Hematopoietic multipotent progenitor cell treated with erythropoietin and hydrocortisone succinate and interleukin-3 and kit ligand, for 6 days (in vitro differentiated cells): ENCODE data around the gene AGO1.
"Not testable (repeated sequence)": the region's sequence is repeated elsewhere in the genome, so short reads cannot be mapped to it uniquely, and the experiment has no call there.

Experiments
- DNase-seq: peaks from one replicate; pipeline ENCODE4 v3.0.0-alpha.2; 2015

Gene AGO1

DNA sequence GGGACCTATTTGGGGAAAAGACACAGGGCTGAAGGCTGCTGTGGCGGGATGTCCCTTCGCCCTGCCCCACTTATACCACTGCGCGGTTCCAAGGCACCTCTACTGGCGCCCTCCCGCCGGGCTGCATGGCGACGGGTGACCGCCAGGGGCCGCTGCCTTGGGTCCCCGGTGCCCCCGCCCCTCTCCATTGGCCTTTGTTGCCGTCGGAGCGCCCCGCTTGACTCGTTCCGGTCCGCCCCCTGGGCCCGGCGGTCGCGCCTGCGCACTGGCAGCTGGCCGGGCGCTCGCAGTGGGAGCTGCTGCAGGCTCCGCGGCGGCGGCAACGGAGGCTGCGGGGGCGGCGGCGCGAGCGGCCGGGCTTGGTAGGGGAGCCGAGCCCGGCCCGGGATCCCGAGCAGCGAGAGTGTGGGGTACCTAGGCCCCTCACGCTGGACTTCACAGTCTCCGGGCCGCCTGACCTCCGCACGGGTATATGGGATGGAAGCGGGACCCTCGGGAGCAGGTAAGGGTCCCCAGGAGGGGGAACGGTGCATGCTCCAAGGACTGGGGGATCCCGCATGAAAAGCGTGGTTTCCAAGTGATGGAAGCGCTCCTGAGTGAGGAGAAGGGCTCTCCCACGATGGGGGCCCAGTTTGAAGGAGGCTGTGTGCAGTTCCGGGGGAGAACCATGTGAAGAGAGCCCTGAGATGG is at the start of gene AGO1:
Gene AGO1, plus strand, starts transcription at position 265 of the 690 bp plus-strand sequence. Its CDS starts 213 bp downstream, at position 478.
- DNase-seq: peak; percentile 96

DNA sequence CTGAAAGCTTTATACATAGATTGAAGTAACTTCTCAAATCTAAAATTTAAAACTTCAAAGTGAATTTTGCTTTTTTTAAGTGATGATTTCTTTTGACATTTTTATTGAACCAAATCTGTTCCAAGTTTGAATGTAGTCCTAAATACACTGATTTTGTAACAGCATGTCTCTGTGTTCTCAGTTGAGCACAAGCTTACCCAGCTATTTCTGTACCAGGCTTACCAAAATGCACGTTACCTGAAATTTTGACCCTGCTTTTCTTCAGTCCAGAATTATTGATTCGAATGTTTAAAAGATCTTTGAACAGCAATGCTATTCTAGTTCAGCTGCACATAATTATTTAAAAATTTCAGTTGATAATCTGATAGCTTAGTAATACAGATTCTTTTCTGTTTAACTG is 49.6 kb upstream of the AGO1 start:
- DNase-seq: no peak

DNA sequence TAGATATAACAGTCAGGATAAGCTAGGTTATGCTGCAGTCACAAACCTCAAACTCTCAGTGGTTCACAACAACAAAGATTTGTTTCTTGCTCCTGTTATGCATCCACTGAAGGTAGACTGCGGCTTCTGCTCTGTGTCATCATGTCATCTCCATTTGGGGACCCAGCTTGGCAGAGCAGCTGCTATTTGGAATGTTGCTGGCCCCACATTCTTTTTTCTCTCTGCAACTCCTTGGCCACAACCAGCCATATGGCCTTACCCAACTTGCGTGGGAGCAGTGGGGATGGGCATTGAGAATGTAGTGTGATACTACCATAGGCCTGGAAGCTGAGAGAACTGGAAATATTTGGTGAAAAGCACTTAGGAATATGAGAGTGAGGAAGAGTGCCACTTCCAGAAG is 48.8 kb upstream of the AGO1 start:
- DNase-seq: no peak

DNA sequence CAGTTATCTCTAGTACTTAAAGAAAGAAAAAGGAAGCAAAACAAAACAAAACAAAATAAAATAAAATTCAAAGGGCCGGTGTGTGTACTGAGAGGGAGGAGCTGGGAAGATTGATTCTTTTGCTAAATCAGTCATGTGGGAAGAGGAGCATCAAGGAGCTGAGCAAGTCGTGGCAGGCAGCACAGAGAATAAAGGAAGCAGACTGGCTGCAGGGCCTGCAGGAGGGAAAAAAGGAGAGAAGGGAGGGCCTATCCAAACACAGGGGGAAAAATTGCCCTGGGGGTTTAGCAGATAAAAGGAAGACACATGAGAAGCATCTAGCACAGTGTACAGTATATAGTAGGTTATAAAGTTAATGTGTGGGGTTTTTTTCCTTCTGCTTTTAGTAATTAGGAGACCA is 47.6 kb upstream of the AGO1 start:
- no peak for DNase-seq

DNA sequence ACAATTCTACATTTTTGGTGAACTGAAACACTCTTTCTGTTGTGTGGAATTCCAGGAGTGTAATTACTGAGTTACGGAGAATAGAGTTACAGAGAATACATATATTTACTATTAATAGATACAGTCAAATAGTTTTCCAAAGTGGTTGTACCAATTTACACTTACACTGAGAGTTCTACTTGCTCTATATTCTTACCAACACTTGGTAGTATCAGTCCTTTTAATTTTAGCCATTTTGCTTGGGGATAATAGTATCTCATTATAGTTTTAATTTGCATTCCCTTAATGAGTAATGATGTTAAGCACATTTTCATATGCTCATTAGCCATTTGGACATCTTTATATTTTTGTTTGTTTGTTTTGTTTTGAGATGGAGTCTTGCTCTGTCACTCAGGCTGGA is 46.3 kb upstream of the AGO1 start:
- DNase-seq: no peak

DNA sequence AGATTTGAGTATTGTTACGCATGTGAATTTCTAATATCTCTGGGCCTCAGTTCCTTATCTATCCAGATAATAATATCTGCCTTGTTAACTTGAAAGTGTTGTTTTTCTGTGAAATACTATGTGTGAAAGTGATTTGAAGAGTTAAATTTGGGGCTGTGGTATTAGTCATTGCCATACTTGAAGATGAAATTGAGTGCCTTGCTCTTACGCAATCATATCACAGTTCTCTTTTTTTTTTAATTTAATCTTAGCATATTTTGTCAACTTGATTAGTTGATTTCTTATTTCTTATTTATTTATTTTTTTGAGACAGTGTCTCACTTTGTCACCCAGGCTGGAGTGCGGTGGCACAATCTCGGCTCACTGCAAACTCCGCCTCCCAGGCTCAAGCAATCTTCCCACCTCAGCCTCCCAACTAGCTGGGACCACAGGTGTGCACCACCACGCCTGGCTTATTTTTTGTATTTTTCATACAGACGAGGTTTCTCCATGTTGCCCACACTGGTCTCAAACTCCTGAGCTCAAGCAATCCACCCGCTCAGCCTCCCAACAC is 44.2 kb upstream of the AGO1 start:
- peak; percentile 22 for DNase-seq

DNA sequence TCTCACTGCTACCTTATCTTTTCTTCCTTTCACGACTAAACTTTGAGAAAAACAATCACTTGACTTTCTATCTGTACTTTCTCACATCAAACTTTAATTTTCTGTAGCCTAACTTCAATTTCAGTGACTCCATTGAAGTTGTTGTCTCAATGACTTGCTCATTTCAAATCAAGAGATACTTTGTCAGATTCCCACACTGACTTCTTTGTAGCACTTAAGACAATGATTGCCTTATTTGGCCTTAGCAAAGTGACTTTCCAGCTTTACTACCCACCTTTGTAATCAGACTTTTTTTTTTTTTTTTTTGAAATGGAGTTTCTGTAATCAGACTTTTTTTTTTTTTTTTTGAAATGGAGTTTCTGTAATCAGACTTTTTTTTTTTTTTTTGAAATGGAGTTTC is 38.2 kb upstream of the AGO1 start:
- DNase-seq: no peak

DNA sequence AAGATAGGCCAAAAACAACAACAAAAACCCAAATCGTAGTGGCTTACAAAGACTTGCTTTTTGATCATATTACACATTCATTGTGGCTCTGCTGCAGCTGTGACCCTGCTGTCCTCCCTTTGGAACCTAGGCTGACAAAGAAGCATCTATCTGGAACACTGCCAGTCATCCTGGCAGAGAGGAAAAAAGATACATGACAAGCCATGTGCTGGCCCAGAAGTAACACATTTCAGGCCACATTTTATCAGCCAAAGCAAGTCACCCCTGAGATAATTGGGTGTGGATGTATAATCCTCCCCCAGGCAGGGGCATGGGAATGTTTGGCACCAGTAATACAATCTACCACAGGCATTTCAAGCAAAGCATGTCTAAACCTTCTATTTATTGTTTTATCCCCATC is 37.2 kb upstream of the AGO1 start:
- DNase-seq: peak; percentile 30

DNA sequence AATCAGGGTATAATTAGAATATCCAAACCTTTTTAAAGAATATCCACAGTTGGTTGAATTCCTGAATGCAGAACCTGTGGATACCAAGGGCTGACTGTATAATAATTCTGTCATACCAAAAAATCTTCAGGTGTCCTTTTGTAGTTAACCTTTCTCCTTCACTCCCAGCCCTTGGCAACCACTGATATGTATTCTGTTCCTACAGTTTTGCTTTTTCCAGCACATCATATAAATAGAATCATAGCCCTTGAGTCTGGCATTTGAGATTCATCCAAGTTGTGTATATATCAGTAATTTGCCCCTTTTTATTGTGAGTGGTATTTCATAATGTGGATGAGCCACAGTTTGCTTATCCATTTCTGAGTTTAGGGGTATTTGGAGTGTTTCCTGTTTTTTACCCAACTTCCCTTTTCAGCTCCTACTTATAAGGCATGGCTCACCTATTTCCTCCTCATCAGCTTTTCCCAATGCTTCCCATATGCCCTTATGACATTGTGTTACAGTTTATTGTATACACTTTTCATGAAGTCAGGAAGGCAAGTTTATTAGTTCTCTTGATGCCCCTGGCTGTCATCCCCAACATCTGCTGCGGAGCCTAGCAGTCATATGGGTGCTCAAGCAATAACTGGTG is 35.0 kb upstream of the AGO1 start:
- DNase-seq: no peak

DNA sequence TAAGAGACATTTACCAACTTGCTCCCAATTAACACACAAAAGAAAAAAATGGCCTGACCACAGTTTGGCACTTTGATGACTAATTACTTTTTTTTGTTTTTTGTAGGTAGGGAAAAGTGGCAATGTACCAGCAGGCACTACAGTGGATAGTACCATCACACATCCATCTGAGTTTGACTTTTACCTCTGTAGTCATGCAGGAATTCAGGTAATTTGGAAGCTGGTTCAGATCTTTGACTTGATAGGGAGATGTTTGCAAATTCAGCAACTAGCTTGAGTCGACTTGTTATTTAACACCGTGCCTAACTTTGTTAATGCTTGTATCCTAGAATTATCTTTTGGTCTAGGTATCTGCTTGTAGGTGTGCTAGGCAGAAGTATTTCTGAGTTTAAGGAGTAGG is 33.0 kb upstream of the AGO1 start:
- DNase-seq: no peak

DNA sequence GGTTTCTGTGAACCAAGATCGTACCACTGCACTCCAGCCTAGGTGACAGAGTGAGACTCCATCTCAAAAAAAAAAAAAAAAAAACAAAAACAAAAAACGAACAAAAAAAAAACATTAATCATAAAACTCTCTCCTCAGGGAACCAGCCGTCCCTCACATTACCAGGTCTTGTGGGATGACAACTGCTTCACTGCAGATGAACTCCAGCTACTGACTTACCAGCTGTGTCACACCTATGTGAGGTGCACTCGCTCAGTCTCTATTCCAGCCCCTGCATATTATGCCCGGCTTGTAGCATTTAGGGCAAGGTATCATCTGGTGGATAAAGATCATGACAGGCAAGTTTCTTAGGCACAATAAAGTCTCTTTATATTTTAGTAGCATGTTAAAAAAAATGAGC is 32.3 kb upstream of the AGO1 start:
- no peak for DNase-seq

DNA sequence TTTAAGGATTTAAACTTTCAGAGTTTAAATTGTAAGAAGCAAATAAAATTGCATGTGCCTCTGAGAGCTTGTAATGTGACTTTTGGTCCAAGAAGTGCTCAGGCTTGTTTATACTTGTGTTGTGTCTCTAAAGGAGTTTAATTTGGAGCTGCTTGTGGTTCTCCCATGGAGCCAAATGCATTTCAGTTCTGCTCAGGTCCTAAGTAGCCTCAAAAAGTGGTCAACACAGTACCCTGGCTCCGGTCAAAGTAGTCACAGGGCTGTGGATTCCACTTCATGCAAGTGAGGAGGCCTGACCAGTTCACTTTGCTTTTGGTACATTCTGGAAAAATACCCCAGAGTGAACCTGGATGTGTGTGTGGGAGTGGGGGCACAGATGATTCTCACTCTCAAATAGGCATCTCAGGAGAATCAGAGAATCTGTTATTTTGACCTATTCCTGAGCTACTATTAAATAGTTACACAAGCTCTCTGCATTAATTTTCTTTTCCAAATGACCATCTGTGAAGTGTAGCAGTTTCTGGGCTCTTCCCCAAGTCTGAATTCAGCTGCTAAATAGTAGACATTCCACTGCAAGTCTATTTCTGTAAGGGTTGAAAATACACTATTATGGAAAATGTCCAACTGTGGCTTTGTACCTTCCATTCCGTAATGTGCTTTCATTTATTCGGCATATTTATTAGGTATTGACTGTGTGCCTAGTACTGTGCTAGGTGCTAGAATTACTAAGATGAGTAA is 31.7 kb upstream of the AGO1 start:
- DNase-seq: no peak

DNA sequence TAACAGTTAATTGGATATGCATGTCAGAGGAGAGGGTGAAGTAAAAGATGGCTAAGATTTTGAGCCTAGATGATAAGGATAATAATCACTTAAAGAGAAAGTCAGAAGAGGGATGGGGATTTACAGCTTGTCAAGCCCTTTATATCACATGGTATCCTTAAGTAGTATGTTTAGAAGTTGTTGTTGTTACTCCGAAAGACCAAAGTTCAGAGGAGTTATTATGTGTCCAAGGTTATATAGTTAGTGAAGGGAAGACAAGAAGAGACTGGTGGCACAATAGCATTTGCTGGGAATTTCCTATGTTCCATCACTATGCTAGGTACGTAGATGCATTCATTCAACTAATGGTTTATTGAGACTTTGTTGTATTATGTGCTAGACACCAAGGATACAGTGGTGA is 30.8 kb upstream of the AGO1 start:
- DNase-seq: no peak

DNA sequence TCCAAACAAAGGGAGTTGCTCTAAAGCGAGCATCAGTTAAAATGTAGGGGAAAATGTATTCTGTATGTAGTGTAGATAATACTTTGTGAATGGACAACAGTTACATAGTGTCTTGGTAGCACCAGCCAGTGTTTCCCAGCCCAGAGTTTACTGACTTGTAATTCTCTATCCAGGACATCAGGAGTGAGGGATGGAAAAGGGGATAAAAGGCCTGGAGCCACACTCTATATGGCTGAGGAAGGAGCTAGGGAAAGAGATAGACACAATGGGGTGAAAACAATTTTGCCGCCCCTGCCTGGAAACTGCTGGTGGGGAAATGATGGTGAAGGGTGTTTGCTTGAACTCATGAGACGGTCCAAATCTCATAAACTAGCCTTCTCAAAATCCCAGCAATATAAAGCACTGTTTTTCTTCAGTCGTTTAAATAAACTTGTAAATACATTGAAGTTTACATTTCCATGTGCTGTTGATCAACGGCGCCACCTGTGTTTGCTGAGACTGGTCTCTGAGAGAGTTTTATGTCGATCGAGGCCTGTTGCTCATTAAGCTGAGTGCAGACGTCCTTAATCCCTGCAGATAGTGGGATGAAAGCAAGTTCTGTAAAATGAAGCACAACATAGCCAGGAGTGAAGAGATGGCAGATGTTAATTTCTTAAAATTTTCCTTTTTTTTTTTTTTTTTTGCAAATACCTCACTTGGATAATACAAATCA is 27.9 kb upstream of the AGO1 start:
- peak; percentile 12 for DNase-seq

DNA sequence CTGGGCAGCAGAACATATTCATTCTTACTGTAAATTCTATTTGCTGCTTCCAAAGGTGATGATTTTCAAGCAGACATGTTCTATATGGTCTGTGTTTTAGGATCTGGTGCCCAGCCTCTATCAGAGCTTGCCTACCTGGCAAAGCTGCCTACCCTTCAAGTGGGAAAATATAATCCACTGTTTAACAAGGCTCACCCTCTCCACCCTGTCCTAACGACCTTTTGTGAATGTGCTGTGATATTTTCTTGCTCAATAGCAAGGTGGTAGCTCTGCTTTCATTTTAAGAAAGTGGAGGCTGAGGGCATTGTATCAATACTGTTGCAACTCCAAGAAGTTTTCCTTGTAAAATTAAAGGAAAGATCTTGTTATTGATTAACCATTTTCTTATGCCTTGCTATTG is 26.0 kb upstream of the AGO1 start:
- DNase-seq: no peak

DNA sequence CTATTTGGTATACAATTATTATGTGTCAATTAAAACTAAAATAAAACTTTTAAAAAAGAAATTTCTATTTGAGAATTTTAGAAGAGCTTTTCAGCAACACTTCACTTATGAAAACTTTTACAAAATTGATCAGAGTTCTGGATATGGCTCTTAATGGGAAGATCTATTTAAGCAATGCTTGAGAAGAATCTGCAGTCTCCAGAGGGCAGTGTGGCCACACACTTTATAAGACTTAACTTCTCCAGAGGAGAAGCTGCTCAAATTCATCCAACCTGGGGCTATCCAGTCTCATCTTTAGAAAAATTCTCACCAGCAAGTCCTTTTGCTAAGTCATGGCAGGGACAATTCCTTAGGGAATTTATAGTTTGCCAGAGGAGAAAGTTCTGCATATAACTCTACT is 25.2 kb upstream of the AGO1 start:
- DNase-seq: peak; percentile 63

DNA sequence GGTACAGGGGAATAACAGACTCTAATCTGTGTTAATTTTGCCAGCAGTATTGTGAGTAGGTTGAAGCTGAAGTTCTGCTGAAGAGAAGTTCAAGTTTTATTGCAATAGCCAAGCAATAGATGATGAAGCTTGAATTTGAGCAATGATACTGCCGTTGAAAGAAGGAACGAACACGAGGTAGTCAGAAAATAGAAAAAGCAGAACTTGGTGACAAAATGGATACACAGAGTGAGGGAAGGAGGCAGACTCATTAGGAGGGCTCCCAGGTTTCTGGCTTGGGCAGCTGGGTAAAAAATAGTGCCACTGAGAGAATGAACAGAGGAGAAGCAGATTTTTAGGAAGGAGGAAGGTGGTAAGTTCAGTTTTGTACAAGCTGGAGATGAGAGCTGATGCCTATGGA is 22.3 kb upstream of the AGO1 start:
- peak; percentile 48 for DNase-seq

DNA sequence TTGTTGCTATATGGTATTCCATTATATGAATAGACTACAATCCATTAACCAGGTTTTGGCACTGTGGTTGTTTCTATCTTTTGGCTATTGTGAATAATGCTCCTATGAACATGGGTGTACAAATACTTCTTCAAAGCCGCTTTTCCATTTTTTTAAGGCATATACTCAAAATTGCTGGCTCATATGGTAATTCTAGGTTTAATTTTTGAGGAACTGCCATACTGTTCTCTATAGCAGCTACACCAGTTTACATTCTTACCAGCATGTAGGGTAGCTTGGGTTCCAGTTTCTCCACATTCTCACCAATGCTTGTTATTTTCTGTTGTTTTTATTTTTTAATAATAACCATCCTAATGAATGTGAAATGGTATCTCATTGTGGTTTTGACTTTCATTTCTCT is 19.9 kb upstream of the AGO1 start:
- DNase-seq: no peak

DNA sequence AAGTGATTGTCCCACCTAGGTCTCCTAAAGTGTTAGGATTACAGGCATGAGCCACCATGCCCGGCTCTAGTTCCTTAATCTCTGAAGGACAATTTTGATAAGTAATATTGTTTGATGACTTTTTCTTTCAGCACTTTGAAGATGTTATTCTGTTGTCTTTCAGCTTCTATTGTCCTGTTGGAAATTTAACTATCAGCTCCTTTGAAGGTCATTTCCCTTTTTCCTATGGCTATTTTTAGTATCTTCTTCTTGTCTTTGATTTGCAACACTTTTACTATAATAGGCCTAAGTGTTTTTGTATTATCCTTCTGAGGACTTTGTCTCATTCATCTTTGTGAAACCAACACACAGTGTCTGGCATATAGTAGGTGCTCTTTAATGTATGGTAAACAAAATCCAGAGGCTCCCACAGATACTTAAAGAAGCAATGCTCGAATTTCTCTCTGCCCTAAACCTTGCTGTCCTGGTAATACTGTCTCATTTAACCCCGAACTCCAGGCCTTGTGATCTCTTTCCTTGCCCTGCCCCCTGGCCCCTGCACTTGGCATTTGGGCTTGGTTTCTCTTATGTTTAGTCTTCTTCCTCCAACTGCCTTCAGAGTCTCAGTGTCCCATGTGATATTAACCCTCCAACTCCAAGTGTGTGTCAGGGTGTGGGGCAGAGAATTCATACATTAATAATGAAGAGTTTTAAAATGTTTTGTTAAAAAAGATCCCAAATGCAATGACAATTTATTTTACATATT is 19.0 kb upstream of the AGO1 start:
- DNase-seq: no peak

DNA sequence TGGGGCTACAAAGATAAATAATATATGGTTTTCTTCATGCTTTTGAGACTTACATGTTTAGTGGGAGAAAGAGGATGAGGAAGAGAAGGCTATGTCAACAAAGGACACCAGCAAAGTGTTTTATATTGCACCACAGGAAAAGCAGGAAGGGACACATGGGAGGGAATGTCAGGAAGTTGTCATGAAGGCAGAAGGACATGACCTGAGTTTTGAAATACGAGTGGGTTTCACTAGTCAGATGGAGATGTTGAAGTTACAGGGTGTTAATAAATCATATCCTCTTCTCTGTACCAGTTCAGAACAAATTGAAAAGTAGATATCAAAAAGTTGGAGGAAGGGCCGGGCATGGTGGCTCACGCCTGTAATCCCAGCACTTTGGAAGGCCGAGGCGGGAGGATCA is 18.2 kb upstream of the AGO1 start:
- DNase-seq: no peak

DNA sequence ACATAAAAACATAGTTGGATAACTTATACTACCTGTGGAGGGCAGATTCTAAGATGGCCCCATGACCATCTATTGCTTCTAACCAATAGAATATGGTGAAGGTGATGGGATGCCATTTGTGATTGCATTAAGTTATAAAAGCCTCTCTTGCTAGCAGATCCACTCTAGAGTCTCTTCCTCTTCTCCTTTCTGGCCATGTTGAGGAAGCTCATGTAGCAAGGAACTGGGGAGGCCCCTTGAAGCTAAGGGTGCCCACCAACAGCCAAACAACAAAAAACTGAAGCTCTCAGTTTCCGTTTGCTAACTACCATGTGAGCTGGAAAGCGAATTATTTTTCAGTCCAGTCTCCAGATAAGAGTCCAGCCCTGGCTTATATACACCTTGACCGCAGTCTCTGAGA is 16.0 kb upstream of the AGO1 start:
- DNase-seq: peak; percentile 25

DNA sequence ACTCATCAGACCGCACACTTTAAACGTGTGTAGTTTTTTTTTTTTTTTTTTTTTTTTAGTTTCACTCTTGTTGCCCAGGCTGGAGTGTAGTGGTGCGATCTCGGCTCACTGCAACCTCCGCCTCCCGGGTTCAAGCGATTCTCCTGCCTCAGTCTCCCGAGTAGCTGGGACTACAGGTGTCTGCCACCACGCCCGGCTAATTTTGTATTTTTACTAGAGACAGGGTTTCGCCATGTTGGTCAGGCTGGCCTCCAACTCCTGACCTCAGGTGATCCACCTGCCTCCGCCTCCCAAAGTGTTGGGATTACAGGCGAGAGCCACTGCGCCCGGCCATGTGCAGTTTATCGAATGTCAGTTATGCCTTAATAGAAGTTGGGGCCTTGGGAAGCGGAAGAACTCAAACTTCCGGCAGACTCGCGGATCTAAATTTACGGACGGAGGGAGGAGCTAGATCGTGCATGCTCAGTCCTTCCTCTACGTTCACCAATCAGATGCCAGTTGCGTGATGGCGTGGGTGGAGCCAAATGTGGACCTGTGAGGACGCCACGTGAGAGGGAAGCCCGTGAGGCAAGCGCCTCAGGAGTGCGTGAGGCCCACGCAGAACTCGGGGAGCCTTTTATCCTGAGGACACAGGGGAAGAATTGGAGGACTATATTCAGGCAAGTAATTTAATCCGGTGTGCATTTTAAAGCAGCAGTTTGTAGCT is 13.6 kb upstream of the AGO1 start:
- DNase-seq: not testable (repeated sequence)
